Calu3 (cell line): ENCODE measurements around the gene WNT4. TPM values are rescaled to one million over a fixed set of nuclear protein-coding genes. Genes with fewer than 3 reads are reported as not detected.

Source experiments
- BruUV-seq: library from RNA; stranded (reverse); fragments of 400-500 nt; replicated peaks from 2 replicates; lab custom pipeline; 2021; lab: Mats Ljungman, UMichigan
- CTCF ChIA-PET: fragments of 300-600 bp; sonication (Branson Sonifier 250); formaldehyde crosslinking; loops from one replicate; lab custom pipeline; 2022; ENCODE audit warnings: antibody characterized with exemption; lab: Charles Lee
- DNase-seq: peaks from one replicate; pipeline ENCODE4 v3.0.0; 2022
- H3K27ac Mint-ChIP-seq: one replicate; pipeline ENCODE4 v1.8.0; 2022; ENCODE audit warnings: mixed read lengths; ENCODE audit not compliant: unreplicated experiment
- H3K27me3 Mint-ChIP-seq: one replicate; pipeline ENCODE4 v1.8.0; 2022; ENCODE audit warnings: mixed read lengths; ENCODE audit not compliant: unreplicated experiment
- H3K36me3 Mint-ChIP-seq: one replicate; pipeline ENCODE4 v1.8.0; 2022; ENCODE audit warnings: mild to moderate bottlenecking, moderate library complexity, mixed read lengths; ENCODE audit not compliant: insufficient read depth, unreplicated experiment
- H3K4me1 Mint-ChIP-seq: one replicate; pipeline ENCODE4 v1.8.0; 2022; ENCODE audit warnings: mild to moderate bottlenecking, low read depth, mixed read lengths; ENCODE audit not compliant: unreplicated experiment
- H3K4me3 Mint-ChIP-seq: one replicate; pipeline ENCODE4 v1.8.0; 2022; ENCODE audit warnings: mild to moderate bottlenecking, low read depth, moderate library complexity, mixed read lengths; ENCODE audit not compliant: unreplicated experiment
- H3K9me3 Mint-ChIP-seq: one replicate; pipeline ENCODE4 v1.8.0; 2022; ENCODE audit warnings: low read depth, mixed read lengths; ENCODE audit not compliant: unreplicated experiment
- intact Hi-C: fragments of 100-400 bp; cut with micrococcal nuclease; formaldehyde crosslinking; loops from one replicate; pipeline ENCODE4 v1.10.0; 2022; ENCODE audit not compliant: unreplicated experiment
- total RNA-seq: library from RNA; stranded (reverse); gene quantifications from 2 replicates; pipeline ENCODE4 v1.2.3, GENCODE V29; 2022
- TF ChIP-seq, protein P1 (sequence below): fragments of 200-600 bp; IDR thresholded peaks from one replicate; pipeline ENCODE4 v1.8.0; 2022; ENCODE audit warnings: antibody characterized with exemption; ENCODE audit not compliant: unreplicated experiment

WNT4 gene
- total RNA-seq, 1 experiment from 2014 or later: 1.9 TPM

DNA sequence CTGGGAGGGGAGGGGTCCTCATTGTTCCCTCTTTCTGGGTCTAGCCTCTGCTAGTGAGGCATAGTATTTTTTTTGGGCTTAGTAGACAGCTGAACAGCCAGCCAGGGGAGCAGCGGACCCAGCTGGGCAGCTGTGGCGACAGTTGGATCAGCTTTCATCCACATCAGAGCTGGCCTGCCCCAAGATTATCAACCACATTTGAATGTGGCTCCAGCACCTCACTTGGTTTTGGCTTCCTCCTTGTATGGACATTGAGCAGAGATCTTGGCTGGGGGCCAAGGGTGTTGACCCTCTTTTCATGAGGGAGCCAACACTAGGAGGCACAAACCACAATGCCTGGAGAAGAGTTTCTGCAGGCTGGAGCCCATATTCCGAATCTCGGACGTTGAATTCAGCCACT, 25.0 kb downstream of the WNT4 start:
- H3K36me3 Mint-ChIP-seq: peaks cover 37% of the 10 kb centered on the region
- no peak overlapping the region for H3K27ac Mint-ChIP-seq
- CTCF ChIA-PET: interaction anchor here (0.5 kb wide), 2 partner anchors 39 to 236 kb away, joined by 3 to 5 read pairs; no protein-coding TSS in a partner anchor
- H3K4me1 Mint-ChIP-seq: peaks cover 21% of the 10 kb centered on the region
- BruUV-seq: no TSS peak
- no peaks in the 10 kb centered on the region for H3K27me3 Mint-ChIP-seq
- DNase-seq: no peak
- H3K9me3 Mint-ChIP-seq: no peaks in the 10 kb centered on the region
- TF ChIP-seq, protein P1, sequence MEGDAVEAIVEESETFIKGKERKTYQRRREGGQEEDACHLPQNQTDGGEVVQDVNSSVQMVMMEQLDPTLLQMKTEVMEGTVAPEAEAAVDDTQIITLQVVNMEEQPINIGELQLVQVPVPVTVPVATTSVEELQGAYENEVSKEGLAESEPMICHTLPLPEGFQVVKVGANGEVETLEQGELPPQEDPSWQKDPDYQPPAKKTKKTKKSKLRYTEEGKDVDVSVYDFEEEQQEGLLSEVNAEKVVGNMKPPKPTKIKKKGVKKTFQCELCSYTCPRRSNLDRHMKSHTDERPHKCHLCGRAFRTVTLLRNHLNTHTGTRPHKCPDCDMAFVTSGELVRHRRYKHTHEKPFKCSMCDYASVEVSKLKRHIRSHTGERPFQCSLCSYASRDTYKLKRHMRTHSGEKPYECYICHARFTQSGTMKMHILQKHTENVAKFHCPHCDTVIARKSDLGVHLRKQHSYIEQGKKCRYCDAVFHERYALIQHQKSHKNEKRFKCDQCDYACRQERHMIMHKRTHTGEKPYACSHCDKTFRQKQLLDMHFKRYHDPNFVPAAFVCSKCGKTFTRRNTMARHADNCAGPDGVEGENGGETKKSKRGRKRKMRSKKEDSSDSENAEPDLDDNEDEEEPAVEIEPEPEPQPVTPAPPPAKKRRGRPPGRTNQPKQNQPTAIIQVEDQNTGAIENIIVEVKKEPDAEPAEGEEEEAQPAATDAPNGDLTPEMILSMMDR: no peak
- no peak overlapping the region for H3K4me3 Mint-ChIP-seq
- intact Hi-C loops: no loop called here

DNA sequence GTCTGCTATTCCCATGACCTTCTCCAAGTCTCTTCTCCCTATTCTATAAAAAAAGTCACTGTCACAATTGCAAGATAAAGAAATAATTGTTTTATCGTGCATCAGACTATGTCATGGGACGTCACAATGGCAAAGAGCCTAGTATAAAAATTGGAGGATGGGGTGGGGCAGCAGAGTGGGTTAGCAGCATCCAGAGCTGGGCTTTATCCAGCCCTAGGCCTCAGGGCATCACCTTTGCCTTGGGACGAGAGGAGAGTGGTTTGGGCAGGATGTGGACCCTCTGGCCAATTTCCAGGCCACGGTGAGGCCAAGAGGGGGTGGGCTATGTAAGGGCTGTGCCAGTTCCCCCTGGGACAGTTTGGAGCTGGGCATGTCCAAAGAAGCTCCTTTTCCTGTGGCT, 25.7 kb downstream of the WNT4 start:
- CTCF ChIA-PET: interaction anchor here (0.5 kb wide), 2 partner anchors 39 to 235 kb away, joined by 3 to 5 read pairs; no protein-coding TSS in a partner anchor
- BruUV-seq: no TSS peak
- no peaks in the 10 kb centered on the region for H3K27me3 Mint-ChIP-seq
- TF ChIP-seq, protein P1: no peak
- H3K4me3 Mint-ChIP-seq: no peak overlapping the region
- peaks cover 21% of the 10 kb centered on the region for H3K4me1 Mint-ChIP-seq
- DNase-seq: no peak
- peaks cover 40% of the 10 kb centered on the region for H3K36me3 Mint-ChIP-seq
- no peaks in the 10 kb centered on the region for H3K9me3 Mint-ChIP-seq
- H3K27ac Mint-ChIP-seq: no peak overlapping the region
- intact Hi-C loops: no loop called here

DNA sequence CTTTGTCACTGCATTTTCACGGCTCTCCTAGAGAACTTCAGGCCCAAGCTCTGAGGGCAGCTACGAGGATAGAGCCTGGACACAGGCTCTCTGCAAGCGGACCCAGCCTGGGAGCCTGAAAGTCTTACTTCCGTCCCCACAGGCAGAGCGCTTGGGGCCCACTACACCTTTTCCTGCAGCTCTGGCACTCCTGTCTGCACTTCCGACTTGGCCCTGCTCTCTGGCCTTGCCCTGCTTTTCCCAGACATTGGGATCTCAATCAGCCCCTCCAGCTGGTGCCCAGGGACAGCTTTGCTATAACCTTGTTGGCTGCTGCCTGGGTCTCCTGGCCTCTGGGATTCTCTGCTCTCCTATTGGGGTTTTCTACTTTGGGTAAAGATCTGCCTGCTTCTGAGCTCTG, 27.6 kb downstream of the WNT4 start:
- Mint-ChIP-seq H3K36me3 (peaks cover 46% of the 10 kb centered on the region), H3K27ac (no peak overlapping the region), H3K27me3 (no peaks in the 10 kb centered on the region), H3K4me3 (no peak overlapping the region), H3K4me1 (peaks cover 21% of the 10 kb centered on the region), H3K9me3 (no peaks in the 10 kb centered on the region)
- no TSS peak for BruUV-seq
- TF ChIP-seq, protein P1: no peak
- DNase-seq: no peak
- CTCF ChIA-PET: interaction anchor here (0.6 kb wide), 1 partner anchor 513 kb away, joined by 3 read pairs; no protein-coding TSS in a partner anchor
- intact Hi-C loops: no loop called here

DNA sequence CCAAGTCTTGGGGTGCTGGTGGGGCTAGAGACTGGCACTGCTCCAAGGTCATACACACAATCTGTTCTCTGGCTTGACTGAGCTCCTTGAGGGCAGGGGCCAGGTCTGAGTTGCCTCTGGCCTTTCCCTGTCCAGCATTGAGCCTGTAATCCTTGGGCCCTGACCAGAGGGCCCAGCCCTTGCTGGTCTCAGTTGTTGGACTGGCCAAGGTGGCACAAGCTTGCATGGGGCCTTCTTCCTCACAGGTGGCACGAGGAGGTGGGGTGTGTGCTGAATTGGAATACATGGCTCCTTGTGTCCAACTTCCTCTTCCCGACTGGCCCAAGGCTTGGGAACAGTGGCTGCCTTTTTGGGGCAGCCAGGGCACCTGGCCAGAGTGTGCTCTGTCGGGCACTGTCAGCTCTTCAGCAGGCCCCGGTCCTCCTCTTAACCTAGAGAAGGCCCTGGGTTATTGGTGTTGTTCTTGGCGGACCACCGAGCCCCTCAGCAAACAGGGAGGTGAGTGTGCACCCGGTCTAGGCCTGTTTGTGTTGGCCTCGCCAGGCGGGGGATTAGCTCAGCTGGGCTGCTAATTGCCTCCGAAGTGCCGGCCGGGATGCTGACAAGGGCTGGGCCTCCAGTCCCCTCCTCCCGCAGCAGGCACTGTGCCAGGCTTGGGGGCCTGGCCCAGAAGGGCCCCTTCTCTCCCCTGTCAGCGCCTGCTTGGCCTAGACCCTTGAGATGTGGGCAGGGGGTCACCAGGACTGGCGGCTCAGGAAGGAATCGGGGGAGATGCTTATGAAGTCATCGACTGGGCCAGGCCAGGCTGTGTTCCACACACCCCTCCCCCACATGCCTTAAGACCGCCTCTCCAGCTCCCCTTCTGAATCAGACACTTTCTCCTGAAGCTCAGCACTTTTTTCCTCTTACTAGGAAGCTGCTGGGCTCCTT, 28.5 kb downstream of the WNT4 start:
- H3K36me3 Mint-ChIP-seq: peaks cover 46% of the 10 kb centered on the region
- no peaks in the 10 kb centered on the region for H3K27me3 Mint-ChIP-seq
- no peaks in the 10 kb centered on the region for H3K9me3 Mint-ChIP-seq
- no TSS peak for BruUV-seq
- intact Hi-C loops: no loop called here
- peaks cover 21% of the 10 kb centered on the region for H3K4me1 Mint-ChIP-seq
- no peak overlapping the region for H3K4me3 Mint-ChIP-seq
- CTCF ChIA-PET: interaction anchor here (0.6 kb wide), 1 partner anchor 514 kb away, joined by 3 read pairs; no protein-coding TSS in a partner anchor
- no peak overlapping the region for H3K27ac Mint-ChIP-seq
- no peak for DNase-seq
- TF ChIP-seq, protein P1: no peak
